ENCODE results near the gene VPS26A.

The VPS26A gene

DNA sequence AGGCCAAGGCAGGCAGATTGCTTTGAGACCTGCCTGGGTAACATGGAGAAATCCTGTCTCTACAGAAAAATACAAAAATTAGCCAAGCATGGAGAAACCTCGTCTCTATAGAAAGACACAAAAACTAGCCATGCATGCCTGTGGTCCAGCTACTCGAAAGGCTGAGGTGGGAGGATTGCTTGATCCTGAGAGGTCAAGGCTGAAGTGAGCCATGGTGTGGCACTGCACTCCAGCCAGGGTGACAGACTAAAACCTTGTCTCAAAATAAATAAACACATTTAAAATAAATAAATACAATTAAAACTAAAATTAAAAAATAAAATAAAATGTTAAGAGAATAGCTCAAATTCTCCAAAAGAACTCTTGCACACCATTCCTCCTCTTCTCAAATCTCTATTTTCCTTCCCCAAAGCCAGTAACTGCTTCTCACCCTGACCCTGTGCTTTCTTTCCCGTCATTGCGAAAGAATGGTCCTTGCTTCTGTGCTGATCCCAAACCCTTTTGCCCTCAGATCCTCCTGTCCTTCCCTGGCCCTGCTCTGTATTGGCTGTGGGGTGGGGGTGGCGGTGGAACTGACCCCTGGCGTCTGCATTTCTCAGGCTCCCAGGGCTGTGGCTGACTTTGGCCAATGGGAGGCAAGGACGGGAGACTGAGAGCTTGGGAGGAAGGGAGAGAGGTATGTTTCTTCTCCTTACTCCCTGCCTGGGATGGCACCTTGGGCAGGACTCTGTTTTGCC is 23.7 kb upstream of the VPS26A start:
- TF ChIP-seq, protein P1, sequence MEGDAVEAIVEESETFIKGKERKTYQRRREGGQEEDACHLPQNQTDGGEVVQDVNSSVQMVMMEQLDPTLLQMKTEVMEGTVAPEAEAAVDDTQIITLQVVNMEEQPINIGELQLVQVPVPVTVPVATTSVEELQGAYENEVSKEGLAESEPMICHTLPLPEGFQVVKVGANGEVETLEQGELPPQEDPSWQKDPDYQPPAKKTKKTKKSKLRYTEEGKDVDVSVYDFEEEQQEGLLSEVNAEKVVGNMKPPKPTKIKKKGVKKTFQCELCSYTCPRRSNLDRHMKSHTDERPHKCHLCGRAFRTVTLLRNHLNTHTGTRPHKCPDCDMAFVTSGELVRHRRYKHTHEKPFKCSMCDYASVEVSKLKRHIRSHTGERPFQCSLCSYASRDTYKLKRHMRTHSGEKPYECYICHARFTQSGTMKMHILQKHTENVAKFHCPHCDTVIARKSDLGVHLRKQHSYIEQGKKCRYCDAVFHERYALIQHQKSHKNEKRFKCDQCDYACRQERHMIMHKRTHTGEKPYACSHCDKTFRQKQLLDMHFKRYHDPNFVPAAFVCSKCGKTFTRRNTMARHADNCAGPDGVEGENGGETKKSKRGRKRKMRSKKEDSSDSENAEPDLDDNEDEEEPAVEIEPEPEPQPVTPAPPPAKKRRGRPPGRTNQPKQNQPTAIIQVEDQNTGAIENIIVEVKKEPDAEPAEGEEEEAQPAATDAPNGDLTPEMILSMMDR (IDR thresholded peaks at IDR 0.05) = no peak
- no peak overlapping the region for H2AFZ ChIP-seq
- H3K79me2 ChIP-seq = no peaks in the 10 kb centered on the region
- H3K4me2 ChIP-seq (ENCODE audit: low read length) = no peak overlapping the region
- no peaks in the 10 kb centered on the region for H3K36me3 ChIP-seq (ENCODE audit: control insufficient read depth, insufficient read depth, low read length)
- H3K27ac ChIP-seq = no peak overlapping the region
- H3K4me3 ChIP-seq (ENCODE audit: low read depth, low read length) = no peak overlapping the region
- H3K4me1 ChIP-seq = no peaks in the 10 kb centered on the region
- no peaks in the 10 kb centered on the region for H3K9me3 ChIP-seq (ENCODE audit: control insufficient read depth, low read length)
- H3K27me3 ChIP-seq (ENCODE audit: control insufficient read depth, insufficient read depth, low read length) = no peaks in the 10 kb centered on the region
- H3K9ac ChIP-seq = no peak overlapping the region

DNA sequence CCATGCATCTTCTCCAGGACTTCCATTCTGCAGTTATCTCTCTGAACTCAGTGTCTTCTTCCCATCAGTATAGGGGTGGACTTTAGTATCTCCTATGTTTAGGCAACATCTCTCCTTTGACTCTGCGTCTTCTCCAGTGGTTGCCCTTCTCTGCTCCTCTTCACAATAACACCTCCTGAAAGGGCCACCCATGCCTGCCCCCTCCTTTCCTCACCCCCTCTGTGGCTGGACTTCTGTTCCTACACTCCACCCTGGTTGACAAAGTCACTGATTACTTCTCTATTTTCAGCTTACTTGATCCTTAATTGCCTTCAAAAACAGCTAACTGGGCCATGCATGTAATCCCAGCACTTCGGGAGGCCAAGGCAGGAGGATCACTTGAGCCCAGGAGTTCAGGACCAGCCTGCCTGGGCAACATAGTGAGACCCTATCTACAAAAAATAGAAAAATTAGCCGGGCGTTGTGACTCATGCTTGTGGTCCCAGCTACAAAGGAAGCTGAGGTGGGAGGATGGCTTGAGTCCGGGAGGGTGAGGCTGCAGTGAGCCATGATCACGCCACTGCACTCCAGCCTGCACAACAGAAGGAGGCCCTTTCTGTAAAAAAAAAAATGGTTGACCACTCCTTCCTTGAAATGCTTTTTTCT is 22.4 kb upstream of the VPS26A start:
- H3K36me3 ChIP-seq (ENCODE audit: control insufficient read depth, insufficient read depth, low read length) = no peaks in the 10 kb centered on the region
- TF ChIP-seq, protein P1 (IDR thresholded peaks at IDR 0.05) = no peak
- H3K27me3 ChIP-seq (ENCODE audit: control insufficient read depth, insufficient read depth, low read length) = no peaks in the 10 kb centered on the region
- no peak overlapping the region for H3K4me2 ChIP-seq (ENCODE audit: low read length)
- H3K9ac ChIP-seq = no peak overlapping the region
- no peaks in the 10 kb centered on the region for H3K9me3 ChIP-seq (ENCODE audit: control insufficient read depth, low read length)
- no peak overlapping the region for H3K4me3 ChIP-seq (ENCODE audit: low read depth, low read length)
- H3K4me1 ChIP-seq = no peaks in the 10 kb centered on the region
- H3K27ac ChIP-seq = no peak overlapping the region
- no peak overlapping the region for H2AFZ ChIP-seq
- H3K79me2 ChIP-seq = no peaks in the 10 kb centered on the region

DNA sequence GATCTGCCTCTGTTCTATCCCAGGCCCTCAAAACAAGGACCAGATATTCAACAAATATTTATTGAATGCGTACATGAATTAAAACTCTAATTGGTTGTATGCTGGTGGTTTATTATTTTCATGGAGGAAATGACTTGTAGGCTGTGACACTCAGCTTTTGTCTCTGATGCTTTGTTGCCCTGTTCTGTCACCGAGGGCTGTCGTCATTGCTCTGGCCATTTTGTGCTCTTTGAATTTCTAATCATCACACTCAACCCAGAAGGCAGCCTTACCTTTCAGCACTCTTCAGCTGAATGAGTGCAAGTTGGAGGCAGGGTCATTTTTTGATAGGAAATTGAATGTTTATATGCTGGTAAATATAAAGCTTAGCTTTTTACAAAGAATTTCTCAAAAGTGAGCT is 21.5 kb upstream of the VPS26A start:
- Histone ChIP-seq H3K4me3 (ENCODE audit: low read depth, low read length) (no peak overlapping the region), H3K9ac (no peak overlapping the region), H3K79me2 (no peaks in the 10 kb centered on the region), H3K27ac (no peak overlapping the region), H3K4me1 (no peaks in the 10 kb centered on the region), H3K36me3 (ENCODE audit: control insufficient read depth, insufficient read depth, low read length) (no peaks in the 10 kb centered on the region), H3K9me3 (ENCODE audit: control insufficient read depth, low read length) (no peaks in the 10 kb centered on the region), H3K27me3 (ENCODE audit: control insufficient read depth, insufficient read depth, low read length) (no peaks in the 10 kb centered on the region), H2AFZ (no peak overlapping the region), H3K4me2 (ENCODE audit: low read length) (no peak overlapping the region)
- TF ChIP-seq, protein P1 (IDR thresholded peaks at IDR 0.05) = no peak

DNA sequence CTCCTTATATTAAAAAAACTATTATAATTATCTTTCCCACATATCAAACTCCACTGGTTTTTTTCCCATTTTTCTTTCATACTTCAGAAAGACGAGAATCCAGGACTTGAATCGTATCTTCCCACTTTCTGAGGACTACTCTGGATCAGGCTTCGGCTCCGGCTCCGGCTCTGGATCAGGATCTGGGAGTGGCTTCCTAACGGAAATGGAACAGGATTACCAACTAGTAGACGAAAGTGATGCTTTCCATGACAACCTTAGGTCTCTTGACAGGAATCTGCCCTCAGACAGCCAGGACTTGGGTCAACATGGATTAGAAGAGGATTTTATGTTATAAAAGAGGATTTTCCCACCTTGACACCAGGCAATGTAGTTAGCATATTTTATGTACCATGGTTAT is 20.2 kb upstream of the VPS26A start:
- Histone ChIP-seq H3K9me3 (ENCODE audit: control insufficient read depth, low read length) (no peaks in the 10 kb centered on the region), H3K27me3 (ENCODE audit: control insufficient read depth, insufficient read depth, low read length) (no peaks in the 10 kb centered on the region), H2AFZ (no peak overlapping the region), H3K4me3 (ENCODE audit: low read depth, low read length) (no peak overlapping the region), H3K4me2 (ENCODE audit: low read length) (no peak overlapping the region), H3K27ac (no peak overlapping the region), H3K36me3 (ENCODE audit: control insufficient read depth, insufficient read depth, low read length) (no peaks in the 10 kb centered on the region), H3K9ac (no peak overlapping the region), H3K4me1 (no peaks in the 10 kb centered on the region), H3K79me2 (no peaks in the 10 kb centered on the region)
- TF ChIP-seq, protein P1 (IDR thresholded peaks at IDR 0.05) = no peak
